AG09309 (cell line): ENCODE results near the gene IER5L.

Source experiments
- DNase-seq: peaks from one replicate; pipeline ENCODE4 v3.0.0-alpha.2; 2010; ENCODE audit warnings: low read depth
- H3K4me3 ChIP-seq: 2 replicates; pipeline ENCODE4 v1.5.1; 2011; ENCODE audit warnings: mild to moderate bottlenecking, low read depth, low read length, moderate library complexity; ENCODE audit not compliant: control insufficient read depth
- CTCF ChIP-seq: IDR thresholded peaks from 2 replicates; pipeline ENCODE4 v1.5.1; 2011; ENCODE audit warnings: mild to moderate bottlenecking, low read depth, low read length, inconsistent platforms; ENCODE audit not compliant: insufficient read depth, control insufficient read depth; ENCODE audit errors: missing control alignments

The IER5L gene

GRCh38 chr9:129150672-129151211 is 27.3 kb downstream of the IER5L start:
- DNase-seq, result no peak
- no peak for TF ChIP-seq CTCF
- H3K4me3 ChIP-seq, result no peak overlapping the region

GRCh38 chr9:129150122-129150521 is 27.9 kb downstream of the IER5L start:
- no peak for TF ChIP-seq CTCF
- no peak overlapping the region for H3K4me3 ChIP-seq
- DNase-seq, result no peak

GRCh38 chr9:129149442-129149841 is 28.6 kb downstream of the IER5L start:
- H3K4me3 ChIP-seq, result no peak overlapping the region
- no peak for DNase-seq
- TF ChIP-seq CTCF, result no peak

GRCh38 chr9:129148463-129149204 is 29.4 kb downstream of the IER5L start:
- no peak for DNase-seq
- no peak overlapping the region for H3K4me3 ChIP-seq
- no peak for TF ChIP-seq CTCF

- H3K4me3 ChIP-seq, result no peak overlapping the region
- no peak for DNase-seq
- no peak for TF ChIP-seq CTCF
Observed at GRCh38 chr9:129146441-129146941, 31.6 kb downstream of the IER5L start.

- no peak for TF ChIP-seq CTCF
- DNase-seq, result no peak
- no peak overlapping the region for H3K4me3 ChIP-seq
Observed at GRCh38 chr9:129145841-129146292, 32.2 kb downstream of the IER5L start.
